ENCODE data around the gene FNDC4.

The FNDC4 gene

GRCh38 chr2:27493948-27494283 lies 1.1 kb downstream of the FNDC4 start:
- DNase-seq (ENCODE audit: low read depth), result no peak

- DNase-seq (ENCODE audit: low read depth), result no peak
These were observed 2.4 kb downstream of the FNDC4 start for GRCh38 chr2:27492557-27492956.

- DNase-seq (ENCODE audit: low read depth), result peak; percentile 87
These were observed 5.3 kb downstream of the FNDC4 start, which contains the start of gene IFT172 for GRCh38 chr2:27489498-27490397. TSS of gene IFT172 (minus strand) at chr2:27489743. CDS start at chr2:27489653, 90 bp downstream.

GRCh38 chr2:27489118-27489497 lies 5.9 kb downstream of the FNDC4 start:
- DNase-seq (ENCODE audit: low read depth), result no peak

GRCh38 chr2:27485496-27485895 lies 9.5 kb downstream of the FNDC4 start:
- DNase-seq (ENCODE audit: low read depth), result no peak

- no peak for DNase-seq (ENCODE audit: low read depth)
These were observed 23.0 kb downstream of the FNDC4 start for GRCh38 chr2:27471961-27472360.

GRCh38 chr2:27464443-27464842 lies 30.6 kb downstream of the FNDC4 start:
- DNase-seq (ENCODE audit: low read depth), result no peak

- no peak for DNase-seq (ENCODE audit: low read depth)
These were observed 33.9 kb downstream of the FNDC4 start for GRCh38 chr2:27461118-27461517.

GRCh38 chr2:27453968-27454367 lies 41.0 kb downstream of the FNDC4 start:
- DNase-seq (ENCODE audit: low read depth), result no peak

GRCh38 chr2:27451095-27451494 lies 43.9 kb downstream of the FNDC4 start:
- no peak for DNase-seq (ENCODE audit: low read depth)

GRCh38 chr2:27448381-27448780 lies 46.6 kb downstream of the FNDC4 start:
- DNase-seq (ENCODE audit: low read depth), result no peak

- no peak for DNase-seq (ENCODE audit: low read depth)
These were observed 48.9 kb downstream of the FNDC4 start for GRCh38 chr2:27446057-27446456.

- DNase-seq (ENCODE audit: low read depth), result no peak
These were observed 49.4 kb downstream of the FNDC4 start for GRCh38 chr2:27445615-27446014.

- no peak for DNase-seq (ENCODE audit: low read depth)
These were observed 49.8 kb downstream of the FNDC4 start for GRCh38 chr2:27445155-27445554.

GRCh38 chr2:27442920-27443282 lies 52.1 kb downstream of the FNDC4 start:
- no peak for DNase-seq (ENCODE audit: low read depth)

GRCh38 chr2:27441958-27442919 lies 52.8 kb downstream of the FNDC4 start, which contains the start of gene KRTCAP3:
TSS of gene KRTCAP3 (plus strand) at chr2:27442381. CDS start at chr2:27442413, 32 bp downstream.
- DNase-seq (ENCODE audit: low read depth), result no peak
